ENCODE measurements around the gene OR10H2.

DNA sequence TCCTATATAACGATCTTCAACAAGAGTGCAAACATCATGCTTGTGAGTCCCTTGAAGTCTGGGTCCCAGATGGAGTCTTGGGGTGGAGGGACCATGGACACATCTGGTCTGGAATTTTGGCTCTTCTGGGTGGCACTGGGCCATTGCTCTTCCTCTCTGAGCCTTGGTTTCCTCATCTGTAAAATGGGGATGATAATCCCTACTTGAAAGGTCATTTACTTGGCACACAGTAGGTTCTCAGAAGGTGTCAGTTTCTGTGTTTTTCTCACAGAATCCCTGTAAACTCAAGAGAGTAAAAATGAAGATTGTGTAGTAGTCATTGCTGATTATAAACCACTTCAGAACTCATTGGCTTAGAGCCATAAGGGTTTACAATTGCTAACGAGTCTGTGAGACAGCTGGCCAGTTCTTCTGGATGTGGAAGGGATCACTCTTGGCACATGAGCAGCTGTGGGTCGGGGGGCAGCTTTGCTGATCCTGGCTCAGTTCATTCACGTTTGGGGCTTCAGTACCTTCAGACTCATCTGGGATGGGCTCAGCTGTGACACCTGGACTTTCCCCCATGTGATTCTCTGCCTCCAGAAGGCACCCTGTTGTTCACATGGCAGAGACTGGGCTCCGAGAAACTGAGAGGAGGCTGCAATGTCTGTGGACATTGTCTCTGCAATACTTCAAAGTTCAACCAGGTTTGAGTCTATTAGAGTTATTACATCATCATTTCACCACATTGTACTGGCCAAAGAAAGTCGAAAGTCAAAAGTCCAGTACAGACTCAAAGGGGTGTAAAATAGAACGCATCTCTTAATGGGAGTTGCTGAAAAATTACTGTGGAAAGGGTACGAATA is 47.1 kb upstream of the OR10H2 start:
- no peak for TF ChIP-seq GABPA (IDR thresholded peaks at IDR 0.05; ENCODE audit: borderline replicate concordance, insufficient read depth, low read length)
- TF ChIP-seq RXRA (IDR thresholded peaks at IDR 0.05; ENCODE audit: insufficient read depth, low read depth, low read length): no peak
- TF ChIP-seq, protein P1, sequence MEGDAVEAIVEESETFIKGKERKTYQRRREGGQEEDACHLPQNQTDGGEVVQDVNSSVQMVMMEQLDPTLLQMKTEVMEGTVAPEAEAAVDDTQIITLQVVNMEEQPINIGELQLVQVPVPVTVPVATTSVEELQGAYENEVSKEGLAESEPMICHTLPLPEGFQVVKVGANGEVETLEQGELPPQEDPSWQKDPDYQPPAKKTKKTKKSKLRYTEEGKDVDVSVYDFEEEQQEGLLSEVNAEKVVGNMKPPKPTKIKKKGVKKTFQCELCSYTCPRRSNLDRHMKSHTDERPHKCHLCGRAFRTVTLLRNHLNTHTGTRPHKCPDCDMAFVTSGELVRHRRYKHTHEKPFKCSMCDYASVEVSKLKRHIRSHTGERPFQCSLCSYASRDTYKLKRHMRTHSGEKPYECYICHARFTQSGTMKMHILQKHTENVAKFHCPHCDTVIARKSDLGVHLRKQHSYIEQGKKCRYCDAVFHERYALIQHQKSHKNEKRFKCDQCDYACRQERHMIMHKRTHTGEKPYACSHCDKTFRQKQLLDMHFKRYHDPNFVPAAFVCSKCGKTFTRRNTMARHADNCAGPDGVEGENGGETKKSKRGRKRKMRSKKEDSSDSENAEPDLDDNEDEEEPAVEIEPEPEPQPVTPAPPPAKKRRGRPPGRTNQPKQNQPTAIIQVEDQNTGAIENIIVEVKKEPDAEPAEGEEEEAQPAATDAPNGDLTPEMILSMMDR (IDR thresholded peaks at IDR 0.05; ENCODE audit: control extremely low read depth in 1 of 3, insufficient read depth in 1 of 3, low read depth in 1 of 3, low read length in 3 of 3): no peak
- no peak for TF ChIP-seq KDM1A (IDR thresholded peaks at IDR 0.05; ENCODE audit: borderline replicate concordance, low read length)
- TF ChIP-seq JUN (IDR thresholded peaks at IDR 0.05; ENCODE audit: low read depth, low read length): no peak

All from H1 (cell line).